Activated T-cell treated with anti-CD3 and anti-CD28 coated beads for 4 hours (primary cell): Measurements from ENCODE around the gene FMNL3.
"Not testable (repeated sequence)": the region's sequence is repeated elsewhere in the genome, so short reads cannot be mapped to it uniquely, and the experiment has no call there.

Experiments used
- DNase-seq: peaks from one replicate; pipeline ENCODE4 v3.0.0-alpha.2; 2020

Gene FMNL3

GRCh38 chr12:49707128-49707811, at the start of gene FMNL3:
Gene FMNL3, minus strand, starts transcription at chr12:49707405. Its CDS starts 225 bp downstream, at chr12:49707180.
- DNase-seq: peak; percentile 98

- DNase-seq: no peak
These were observed 43.8 kb upstream of the FMNL3 start for GRCh38 chr12:49750996-49751393.

GRCh38 chr12:49750027-49750995, 43.1 kb upstream of the FMNL3 start:
- DNase-seq: peak; percentile 39

- no peak for DNase-seq
These were observed 41.6 kb upstream of the FMNL3 start for GRCh38 chr12:49748800-49749199.

GRCh38 chr12:49748306-49748705, 41.1 kb upstream of the FMNL3 start:
- no peak for DNase-seq

GRCh38 chr12:49744363-49744885, 37.2 kb upstream of the FMNL3 start:
- no peak for DNase-seq

GRCh38 chr12:49741882-49742620, 34.8 kb upstream of the FMNL3 start:
- DNase-seq: peak; percentile 69

- DNase-seq: peak; percentile 96
These were observed 34.0 kb upstream of the FMNL3 start, which contains the start of gene TMBIM6 for GRCh38 chr12:49740930-49741881. Gene TMBIM6, plus strand, starts transcription at chr12:49741557. Its CDS starts 10,937 bp downstream, at chr12:49752494.

GRCh38 chr12:49740277-49740676, 33.1 kb upstream of the FMNL3 start:
- DNase-seq: not testable (repeated sequence)

GRCh38 chr12:49738721-49739120, 31.5 kb upstream of the FMNL3 start:
- DNase-seq: not testable (repeated sequence)

GRCh38 chr12:49734900-49735299, 27.7 kb upstream of the FMNL3 start:
- DNase-seq: not testable (repeated sequence)

GRCh38 chr12:49733219-49734017, 26.2 kb upstream of the FMNL3 start:
- no peak for DNase-seq

GRCh38 chr12:49730568-49731101, 23.4 kb upstream of the FMNL3 start:
- DNase-seq: no peak

GRCh38 chr12:49730050-49730449, 22.8 kb upstream of the FMNL3 start:
- no peak for DNase-seq

- no peak for DNase-seq
These were observed 21.2 kb upstream of the FMNL3 start for GRCh38 chr12:49728446-49728845.

GRCh38 chr12:49721355-49721754, 14.2 kb upstream of the FMNL3 start:
- not testable (repeated sequence) for DNase-seq

GRCh38 chr12:49720214-49720613, 13.0 kb upstream of the FMNL3 start:
- no peak for DNase-seq

GRCh38 chr12:49717800-49718199, 10.6 kb upstream of the FMNL3 start:
- DNase-seq: not testable (repeated sequence)

GRCh38 chr12:49716553-49716952, 9.3 kb upstream of the FMNL3 start:
- no peak for DNase-seq

- not testable (repeated sequence) for DNase-seq
These were observed 6.7 kb upstream of the FMNL3 start for GRCh38 chr12:49713952-49714351.
